GM08714 (cell line): Measurements from ENCODE around the gene TMEM209.

Experiments used
- H3K4me3 ChIP-seq: fragments of 200-500 bp; sonication (Bioruptor generic); 2 replicates; pipeline ENCODE4 v1.5.1; 2014; ENCODE audit warnings: mild to moderate bottlenecking, low read length, inconsistent platforms
- ZNF274 ChIP-seq: IDR thresholded peaks from 2 replicates; pipeline ENCODE4 v1.6.1; 2012; ENCODE audit warnings: mild to moderate bottlenecking, low read depth, low read length

The TMEM209 gene

GRCh38 chr7:130118801-130119200, 86.4 kb downstream of the TMEM209 start:
- no peak for TF ChIP-seq ZNF274
- H3K4me3 ChIP-seq, result no peak overlapping the region

GRCh38 chr7:130118294-130118693, 86.9 kb downstream of the TMEM209 start:
- H3K4me3 ChIP-seq, result no peak overlapping the region
- no peak for TF ChIP-seq ZNF274

- TF ChIP-seq ZNF274, result no peak
- H3K4me3 ChIP-seq, result no peak overlapping the region
Measured at GRCh38 chr7:130114776-130115175, 90.4 kb downstream of the TMEM209 start.
